Transverse colon (tissue), 4 donors: ENCODE measurements around the gene EIF3F.

Experiments
- EP300 ChIP-seq: sonication (generic); formaldehyde crosslinking; IDR thresholded peaks from one replicate; pipeline ENCODE4 v1.6.1; 2017; ENCODE audit warnings: antibody characterized with exemption, low read depth
- POLR2A ChIP-seq: fragments of 450-650 bp; IDR thresholded peaks from one replicate; pipeline ENCODE4 v1.6.1; 2016; ENCODE audit warnings: antibody characterized with exemption, mild to moderate bottlenecking, moderate library complexity
- POLR2AphosphoS5 ChIP-seq, 3 donors: sonication (generic); formaldehyde crosslinking; IDR thresholded peaks; one replicate each; pipeline ENCODE4 v1.6.1; 2016; ENCODE audit warnings: antibody characterized with exemption in 3 of 3
- TF ChIP-seq, protein P1 (sequence below), 5 experiments: fragments of 200-600 bp in 3 of 5; fragments of 450-650 bp in 2 of 5; sonication (generic) in 3 of 5; IDR thresholded peaks; 1 replicate in 2 of 5; 2 replicates in 3 of 5; pipeline ENCODE4 v1.5.1; 2016 to 2017; ENCODE audit warnings: antibody characterized with exemption in 5 of 5, inconsistent platforms in 3 of 5, mild to moderate bottlenecking in 2 of 5, moderate library complexity in 1 of 5

DNA sequence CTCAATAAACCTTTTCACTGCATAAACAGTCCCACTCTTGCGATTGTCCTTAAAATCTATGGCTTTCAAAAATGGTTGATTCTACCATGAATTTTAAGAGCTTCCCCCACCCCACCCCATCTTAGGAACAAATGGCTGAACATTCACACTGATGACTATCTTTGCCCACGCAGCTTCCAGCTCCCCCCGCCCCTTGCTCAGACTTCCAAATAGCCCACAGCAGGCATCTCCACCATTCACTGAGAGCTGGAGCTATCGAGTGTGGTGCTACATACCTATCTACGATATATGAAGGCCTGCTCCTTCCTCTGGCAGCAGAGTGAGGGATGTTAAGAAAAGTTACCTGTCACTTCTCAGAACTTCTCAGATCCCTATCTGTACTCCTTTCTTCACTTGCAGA lies 26.7 kb downstream of the EIF3F start:
- TF ChIP-seq, protein P1, sequence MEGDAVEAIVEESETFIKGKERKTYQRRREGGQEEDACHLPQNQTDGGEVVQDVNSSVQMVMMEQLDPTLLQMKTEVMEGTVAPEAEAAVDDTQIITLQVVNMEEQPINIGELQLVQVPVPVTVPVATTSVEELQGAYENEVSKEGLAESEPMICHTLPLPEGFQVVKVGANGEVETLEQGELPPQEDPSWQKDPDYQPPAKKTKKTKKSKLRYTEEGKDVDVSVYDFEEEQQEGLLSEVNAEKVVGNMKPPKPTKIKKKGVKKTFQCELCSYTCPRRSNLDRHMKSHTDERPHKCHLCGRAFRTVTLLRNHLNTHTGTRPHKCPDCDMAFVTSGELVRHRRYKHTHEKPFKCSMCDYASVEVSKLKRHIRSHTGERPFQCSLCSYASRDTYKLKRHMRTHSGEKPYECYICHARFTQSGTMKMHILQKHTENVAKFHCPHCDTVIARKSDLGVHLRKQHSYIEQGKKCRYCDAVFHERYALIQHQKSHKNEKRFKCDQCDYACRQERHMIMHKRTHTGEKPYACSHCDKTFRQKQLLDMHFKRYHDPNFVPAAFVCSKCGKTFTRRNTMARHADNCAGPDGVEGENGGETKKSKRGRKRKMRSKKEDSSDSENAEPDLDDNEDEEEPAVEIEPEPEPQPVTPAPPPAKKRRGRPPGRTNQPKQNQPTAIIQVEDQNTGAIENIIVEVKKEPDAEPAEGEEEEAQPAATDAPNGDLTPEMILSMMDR (IDR thresholded peaks at IDR 0.05), result no peak
- TF ChIP-seq POLR2AphosphoS5 (IDR thresholded peaks at IDR 0.05), result no peak
- TF ChIP-seq EP300, result no peak
- no peak for TF ChIP-seq POLR2A
